ENCODE measurements around the gene TNFRSF12A. TPM values are rescaled to one million over a fixed set of nuclear protein-coding genes. Genes with fewer than 3 reads are reported as not detected.

TNFRSF12A gene
- total and polyA plus RNA-seq, 2 experiments from 2014 or later, result 115 to 142 TPM

DNA sequence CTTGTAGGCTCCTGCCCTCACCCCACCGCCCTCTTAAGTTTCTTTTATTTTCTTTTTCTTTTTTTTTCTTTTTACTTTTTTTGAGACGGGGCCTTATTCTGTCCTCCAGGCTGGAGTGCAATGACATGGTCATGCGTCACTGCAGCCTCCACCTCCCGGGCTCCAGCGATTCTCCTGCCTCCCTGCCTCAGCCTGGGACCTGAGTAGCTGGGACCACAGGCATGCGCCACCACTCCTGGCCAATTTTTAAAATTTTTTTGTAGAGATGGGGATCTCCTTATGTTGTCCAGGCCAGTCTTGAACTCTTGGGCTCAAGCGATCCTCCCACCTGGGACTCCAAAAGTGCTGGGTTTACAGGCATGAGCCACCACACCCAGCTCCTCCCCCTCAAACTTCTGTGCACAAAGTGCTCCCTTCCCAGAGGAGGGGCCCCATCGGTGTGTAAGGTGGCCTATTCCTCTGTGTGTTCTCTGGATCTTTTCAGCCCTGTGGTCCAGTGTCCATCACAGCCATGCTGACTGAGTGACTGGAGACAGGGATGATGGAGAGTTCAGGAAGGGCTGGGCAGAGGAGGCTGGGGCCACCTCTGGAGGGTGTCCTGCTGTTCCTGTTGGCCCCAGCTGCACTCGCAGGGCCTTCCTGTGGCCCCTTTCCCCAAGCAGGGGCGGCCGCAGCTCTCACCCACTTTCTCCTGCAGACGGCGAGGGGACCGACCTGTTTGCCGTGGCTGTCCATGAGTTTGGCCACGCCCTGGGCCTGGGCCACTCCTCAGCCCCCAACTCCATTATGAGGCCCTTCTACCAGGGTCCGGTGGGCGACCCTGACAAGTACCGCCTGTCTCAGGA, 36.4 kb downstream of the TNFRSF12A start:
- Histone ChIP-seq H3K9me3 (ENCODE audit: low read depth) (no peaks in the 10 kb centered on the region), H3K4me3 (no peak overlapping the region), H3K27ac (no peak overlapping the region), H3K4me1 (ENCODE audit: low read depth) (no peaks in the 10 kb centered on the region), H3K27me3 (peaks cover 2% of the 10 kb centered on the region), H3K36me3 (no peaks in the 10 kb centered on the region)
- TF ChIP-seq, protein P1, sequence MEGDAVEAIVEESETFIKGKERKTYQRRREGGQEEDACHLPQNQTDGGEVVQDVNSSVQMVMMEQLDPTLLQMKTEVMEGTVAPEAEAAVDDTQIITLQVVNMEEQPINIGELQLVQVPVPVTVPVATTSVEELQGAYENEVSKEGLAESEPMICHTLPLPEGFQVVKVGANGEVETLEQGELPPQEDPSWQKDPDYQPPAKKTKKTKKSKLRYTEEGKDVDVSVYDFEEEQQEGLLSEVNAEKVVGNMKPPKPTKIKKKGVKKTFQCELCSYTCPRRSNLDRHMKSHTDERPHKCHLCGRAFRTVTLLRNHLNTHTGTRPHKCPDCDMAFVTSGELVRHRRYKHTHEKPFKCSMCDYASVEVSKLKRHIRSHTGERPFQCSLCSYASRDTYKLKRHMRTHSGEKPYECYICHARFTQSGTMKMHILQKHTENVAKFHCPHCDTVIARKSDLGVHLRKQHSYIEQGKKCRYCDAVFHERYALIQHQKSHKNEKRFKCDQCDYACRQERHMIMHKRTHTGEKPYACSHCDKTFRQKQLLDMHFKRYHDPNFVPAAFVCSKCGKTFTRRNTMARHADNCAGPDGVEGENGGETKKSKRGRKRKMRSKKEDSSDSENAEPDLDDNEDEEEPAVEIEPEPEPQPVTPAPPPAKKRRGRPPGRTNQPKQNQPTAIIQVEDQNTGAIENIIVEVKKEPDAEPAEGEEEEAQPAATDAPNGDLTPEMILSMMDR (IDR thresholded peaks at IDR 0.05; ENCODE audit: low read depth, low read length), result no peak
- no peak for DNase-seq (ENCODE audit: low read depth in 1 of 2, low spot score in 1 of 2)

- TF ChIP-seq, protein P1 (IDR thresholded peaks at IDR 0.05; ENCODE audit: low read depth, low read length), result no peak
- DNase-seq (ENCODE audit: low read depth in 1 of 2, low spot score in 1 of 2), result no peak
- H3K9me3 ChIP-seq (ENCODE audit: low read depth), result no peaks in the 10 kb centered on the region
- no peak overlapping the region for H3K4me3 ChIP-seq
- H3K27ac ChIP-seq, result no peak overlapping the region
- H3K4me1 ChIP-seq (ENCODE audit: low read depth), result no peaks in the 10 kb centered on the region
- peaks cover 2% of the 10 kb centered on the region for H3K27me3 ChIP-seq
- H3K36me3 ChIP-seq, result no peaks in the 10 kb centered on the region
Measured at GRCh38 chr16:3057181-3058138, 37.3 kb downstream of the TNFRSF12A start.

DNA sequence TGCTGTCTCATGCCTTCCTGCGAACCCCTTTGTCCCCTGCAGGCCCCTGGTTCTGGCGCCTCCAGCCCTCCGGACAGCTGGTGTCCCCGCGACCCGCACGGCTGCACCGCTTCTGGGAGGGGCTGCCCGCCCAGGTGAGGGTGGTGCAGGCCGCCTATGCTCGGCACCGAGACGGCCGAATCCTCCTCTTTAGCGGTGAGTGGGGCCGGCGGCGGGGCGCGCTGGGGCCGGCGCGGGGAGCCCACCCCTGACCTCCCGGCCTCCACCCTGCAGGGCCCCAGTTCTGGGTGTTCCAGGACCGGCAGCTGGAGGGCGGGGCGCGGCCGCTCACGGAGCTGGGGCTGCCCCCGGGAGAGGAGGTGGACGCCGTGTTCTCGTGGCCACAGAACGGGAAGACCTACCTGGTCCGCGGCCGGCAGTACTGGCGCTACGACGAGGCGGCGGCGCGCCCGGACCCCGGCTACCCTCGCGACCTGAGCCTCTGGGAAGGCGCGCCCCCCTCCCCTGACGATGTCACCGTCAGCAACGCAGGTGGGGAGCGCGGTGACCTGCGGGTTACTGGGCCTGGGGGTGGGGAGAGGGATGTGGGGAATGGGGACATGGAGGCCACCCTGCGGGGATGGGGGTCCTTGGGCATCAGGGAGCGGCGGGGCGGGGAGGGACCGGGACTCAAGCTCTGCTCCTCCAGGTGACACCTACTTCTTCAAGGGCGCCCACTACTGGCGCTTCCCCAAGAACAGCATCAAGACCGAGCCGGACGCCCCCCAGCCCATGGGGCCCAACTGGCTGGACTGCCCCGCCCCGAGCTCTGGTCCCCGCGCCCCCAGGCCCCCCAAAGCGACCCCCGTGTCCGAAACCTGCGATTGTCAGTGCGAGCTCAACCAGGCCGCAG, 38.2 kb downstream of the TNFRSF12A start:
- Histone ChIP-seq H3K4me1 (ENCODE audit: low read depth) (no peaks in the 10 kb centered on the region), H3K4me3 (peak overlapping the region; percentile 93), H3K27me3 (peaks cover 2% of the 10 kb centered on the region), H3K9me3 (ENCODE audit: low read depth) (no peaks in the 10 kb centered on the region), H3K36me3 (no peaks in the 10 kb centered on the region), H3K27ac (no peak overlapping the region)
- TF ChIP-seq, protein P1 (IDR thresholded peaks at IDR 0.05; ENCODE audit: low read depth, low read length), result no peak
- DNase-seq (ENCODE audit: low read depth in 1 of 2, low spot score in 1 of 2), result peak; percentile 31 to 59

- TF ChIP-seq, protein P1 (IDR thresholded peaks at IDR 0.05; ENCODE audit: low read depth, low read length), result peak; percentile 61
- Histone ChIP-seq H3K4me1 (ENCODE audit: low read depth) (no peaks in the 10 kb centered on the region), H3K9me3 (ENCODE audit: low read depth) (no peaks in the 10 kb centered on the region), H3K27ac (peak overlapping the region; percentile 44), H3K36me3 (no peaks in the 10 kb centered on the region), H3K27me3 (peaks cover 2% of the 10 kb centered on the region), H3K4me3 (peak overlapping the region; percentile 93)
- DNase-seq (ENCODE audit: low read depth in 1 of 2, low spot score in 1 of 2), result peak; percentile 93
Measured at GRCh38 chr16:3059041-3059722, 39.0 kb downstream of the TNFRSF12A start.

Data from cardiac muscle cell (in vitro differentiated cells and primary cell).